GM18507 (cell line): ENCODE measurements around the gene TMF1.

Experiments
- DNase-seq: peaks from one replicate; pipeline ENCODE4 v3.0.0; 2011; ENCODE audit warnings: low read depth; ENCODE audit not compliant: insufficient read length; ENCODE audit errors: extremely low spot score
- FAIRE-seq: peaks from 2 replicates; lab custom pipeline; 2011; peaks lifted over from hg19 to GRCh38; lab: Jason Lieb, UNC

Gene TMF1

DNA sequence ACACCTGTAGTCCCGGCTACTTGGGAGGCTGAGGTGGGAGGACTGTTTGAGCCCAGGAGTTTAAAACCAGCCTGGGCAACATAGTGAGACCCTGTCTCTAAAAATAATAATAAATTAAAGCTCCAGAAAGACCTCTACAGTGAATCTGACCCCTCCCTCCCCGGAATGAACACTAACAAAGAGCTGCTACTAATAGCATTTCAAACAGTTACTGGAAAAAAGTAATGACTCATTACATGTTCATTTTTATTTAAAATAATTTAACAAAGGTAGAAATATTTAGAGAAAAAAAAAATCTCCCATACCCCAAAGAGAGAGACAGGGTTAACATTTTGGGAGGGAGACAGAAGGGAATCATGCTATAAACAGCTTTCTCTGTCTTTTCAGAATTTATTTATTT, 30.2 kb upstream of the TMF1 start:
- no peak for DNase-seq
- no peak for FAIRE-seq

GRCh38 chr3:69081583-69082262, 29.6 kb upstream of the TMF1 start:
- no peak for DNase-seq

DNA sequence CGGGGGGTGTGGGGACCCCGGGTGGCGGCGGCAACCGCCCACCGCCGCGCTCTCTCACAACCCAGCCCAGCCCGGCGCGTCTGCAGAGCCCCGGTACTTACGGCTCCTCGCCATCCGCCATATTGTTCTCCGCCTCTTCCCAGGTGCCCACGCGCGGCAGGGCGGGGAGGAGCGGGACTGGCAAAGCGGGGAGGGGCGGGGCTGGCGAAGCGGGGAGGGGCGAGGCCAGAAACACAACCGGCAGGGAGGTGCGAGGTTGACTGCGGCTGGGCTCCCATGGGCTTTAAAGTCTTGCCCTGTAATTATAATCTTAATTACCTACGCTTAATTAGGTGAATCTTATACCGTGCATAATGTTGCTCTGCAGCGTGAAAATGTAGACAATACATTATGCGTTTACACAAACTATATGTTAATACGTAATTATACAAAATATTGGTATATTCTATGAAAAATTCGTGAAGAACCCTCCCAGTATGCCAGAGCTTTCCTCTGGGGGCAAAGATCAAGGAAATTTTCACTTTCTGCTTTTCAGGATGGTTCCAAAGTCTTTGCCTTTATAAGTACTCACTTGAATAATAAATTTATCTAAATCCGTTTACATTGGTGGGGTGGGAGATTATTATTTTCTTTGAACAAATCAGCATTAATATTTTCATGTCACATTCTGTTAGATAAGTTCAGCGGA, 28.2 kb upstream of the TMF1 start, which contains the start of gene UBA3:
TSS of gene UBA3 (minus strand) at position 133 of the 688 bp plus-strand sequence. CDS start at position 121, 12 bp downstream.
- FAIRE-seq (peak; percentile 89), DNase-seq (peak; percentile 50)

More at GRCh38 chr3:69081583-69082262, 29.6 kb upstream of the TMF1 start:
- peak; percentile 78 for FAIRE-seq

DNA sequence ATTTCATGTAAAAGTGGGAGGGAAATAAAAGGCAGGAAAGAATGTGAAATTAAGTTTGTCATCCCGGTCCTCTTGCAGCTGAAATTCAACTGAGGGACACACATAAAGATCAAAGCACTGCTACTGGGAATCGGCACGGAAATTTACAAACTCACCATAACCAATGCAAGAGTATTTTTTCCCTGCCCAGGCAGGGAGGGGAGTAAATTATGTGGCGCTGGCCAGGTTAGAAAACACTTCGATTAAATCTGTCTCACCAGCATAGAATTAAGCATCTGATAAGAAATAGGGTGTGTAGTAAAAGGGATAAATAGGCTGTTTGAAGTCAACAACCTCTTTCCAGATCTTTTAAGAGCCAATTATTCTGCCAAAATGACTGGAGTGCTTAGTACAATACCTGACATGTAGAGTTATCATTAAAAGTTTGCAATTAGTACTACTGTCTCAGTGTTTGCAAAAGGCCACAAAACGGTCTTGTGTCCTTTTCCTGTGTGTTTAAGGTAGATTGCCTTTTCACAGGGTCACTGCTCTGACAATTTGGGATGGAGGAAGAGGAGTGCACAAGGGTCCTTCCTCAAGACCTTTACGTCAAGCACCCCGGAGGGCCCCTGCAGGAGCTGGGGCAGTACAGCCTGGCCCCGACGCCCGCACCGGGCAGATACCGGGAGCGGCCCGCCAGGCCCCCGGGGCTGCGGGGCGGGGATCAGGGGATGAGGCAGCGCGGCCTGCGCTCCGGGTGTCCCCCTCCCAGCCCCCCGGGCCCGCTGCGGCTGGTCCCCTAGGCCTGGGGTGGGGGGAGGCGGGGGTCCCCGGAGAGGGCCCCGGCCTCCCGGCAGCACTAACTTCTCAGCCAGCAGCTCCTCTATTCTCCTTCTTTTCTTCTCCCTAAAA, 27.4 kb upstream of the TMF1 start:
- FAIRE-seq (peak; percentile 71), DNase-seq (no peak)

GRCh38 chr3:69072928-69073327, 20.8 kb upstream of the TMF1 start:
- FAIRE-seq = peak; percentile 26
- DNase-seq = no peak

DNA sequence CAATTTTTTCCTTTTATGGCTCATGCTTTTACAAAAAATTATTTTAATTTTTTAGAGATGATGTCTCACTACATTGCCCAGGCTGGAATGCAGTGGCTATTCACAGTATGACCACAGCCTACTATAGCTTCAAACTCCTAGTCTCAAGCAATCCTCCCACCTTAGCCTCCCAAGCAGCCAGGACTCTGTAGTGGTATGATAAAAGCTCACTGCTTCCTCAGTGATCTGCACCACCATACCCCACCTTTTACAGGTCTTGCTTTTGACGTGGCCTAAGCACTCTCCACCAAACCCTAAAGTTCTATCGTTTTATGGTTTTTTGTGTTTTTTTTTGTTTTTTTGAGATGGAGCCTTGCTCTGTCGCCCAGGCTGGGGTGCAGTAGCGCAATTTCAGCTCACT, 14.0 kb upstream of the TMF1 start:
- FAIRE-seq (no peak), DNase-seq (no peak)

- FAIRE-seq = no peak
- DNase-seq = no peak
These were observed 13.3 kb upstream of the TMF1 start for GRCh38 chr3:69065318-69065964.

DNA sequence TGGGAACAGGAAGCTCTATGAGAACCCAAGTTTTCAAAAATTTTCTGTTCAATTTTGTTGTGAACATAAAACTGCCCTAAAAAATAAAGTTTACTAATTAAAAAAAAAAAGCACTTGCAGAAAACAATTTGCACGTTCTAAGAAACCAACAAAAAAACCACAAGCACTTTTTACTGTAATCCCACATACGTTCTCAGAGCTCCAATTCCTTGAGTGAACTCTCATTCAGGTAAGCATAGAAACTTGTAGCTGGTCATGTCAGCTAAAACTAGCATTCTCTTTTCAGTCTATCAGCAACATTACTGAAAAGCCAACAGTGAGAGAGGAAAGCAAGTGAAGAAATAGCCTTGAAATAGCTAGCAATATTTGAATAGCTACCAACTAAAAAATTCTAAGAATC, 11.5 kb upstream of the TMF1 start:
- no peak for FAIRE-seq
- no peak for DNase-seq

- FAIRE-seq (no peak), DNase-seq (no peak)
These were observed 7.6 kb upstream of the TMF1 start for GRCh38 chr3:69059688-69060087.

- FAIRE-seq = no peak
- no peak for DNase-seq
These were observed 6.8 kb upstream of the TMF1 start for GRCh38 chr3:69058947-69059224.

DNA sequence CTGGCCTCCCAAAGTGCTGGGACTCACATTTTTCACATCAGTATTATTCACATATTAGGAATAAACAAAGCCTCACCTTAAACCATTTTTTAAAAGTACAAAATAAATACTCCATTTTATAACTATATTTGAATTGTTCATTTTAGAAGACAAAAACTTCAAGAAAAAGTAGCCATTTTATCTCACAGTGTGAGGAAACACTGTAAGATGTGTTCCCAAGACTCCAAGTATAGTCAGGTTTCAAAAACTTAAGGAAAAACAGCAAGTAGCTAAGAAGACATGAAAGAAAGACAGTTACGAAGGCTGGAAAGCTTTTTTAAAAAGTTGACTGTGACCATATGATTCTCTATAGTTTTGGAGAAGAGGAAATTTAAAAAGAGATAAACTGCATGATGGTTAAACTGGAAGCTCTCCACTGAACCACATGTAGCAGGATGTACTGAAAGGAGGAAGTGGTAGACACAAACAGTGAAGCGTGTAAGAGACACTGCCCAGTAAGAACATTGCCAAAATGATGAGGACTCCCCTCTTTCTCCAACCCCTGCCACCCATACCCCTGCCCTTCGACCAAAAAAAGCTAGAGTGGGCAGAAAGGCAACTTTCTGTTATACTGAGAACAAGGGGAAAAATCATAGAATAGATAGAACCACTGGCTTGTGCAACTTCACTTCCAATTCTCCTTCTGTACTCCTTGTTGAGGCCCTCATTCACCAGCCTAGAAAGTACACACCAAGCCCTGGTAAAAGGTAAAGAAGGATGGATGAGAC, 6.2 kb upstream of the TMF1 start:
- DNase-seq (no peak), FAIRE-seq (peak; percentile 84)

DNA sequence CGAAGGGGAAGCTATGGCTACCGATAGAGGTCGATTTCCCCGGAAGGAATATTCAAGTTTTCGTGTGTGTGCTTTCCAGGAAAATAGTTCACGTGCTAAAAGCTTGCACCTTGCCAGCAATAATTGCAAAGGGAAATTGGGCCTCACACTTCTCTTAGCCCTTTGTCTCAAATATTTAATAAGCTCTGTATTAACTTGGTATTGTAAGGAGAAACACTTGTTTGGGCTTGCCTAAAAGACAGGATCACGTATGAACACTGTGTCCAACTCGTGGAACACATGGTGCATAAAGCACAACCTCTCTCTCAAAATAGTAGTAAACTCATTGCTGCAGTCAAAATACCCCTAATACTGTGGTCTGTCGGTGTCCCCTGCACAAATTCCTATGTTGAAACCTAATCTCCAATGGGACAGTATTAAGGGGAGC, 352 bp upstream of the TMF1 start:
- DNase-seq (no peak), FAIRE-seq (no peak)

GRCh38 chr3:69048990-69049389, 3.1 kb downstream of the TMF1 start:
- FAIRE-seq (no peak), DNase-seq (no peak)

DNA sequence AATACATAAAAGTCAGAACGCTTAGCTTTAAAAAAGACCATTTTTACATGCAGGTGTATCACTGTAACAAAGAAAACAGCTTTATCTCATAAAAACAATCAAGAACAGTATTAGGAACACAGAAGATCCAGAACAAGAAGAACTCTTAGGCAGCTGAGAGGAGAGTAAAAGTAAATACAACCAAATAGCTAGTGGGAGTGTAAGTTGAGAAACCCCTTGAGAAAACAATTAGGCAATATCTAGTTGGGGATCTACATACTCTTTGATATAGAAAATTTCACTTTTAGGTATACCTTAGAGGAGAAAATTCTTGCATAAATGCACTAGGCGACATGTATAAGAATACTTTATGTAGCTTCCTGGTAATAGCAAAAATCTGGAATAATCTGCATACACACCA, 7.5 kb downstream of the TMF1 start:
- no peak for FAIRE-seq
- no peak for DNase-seq

DNA sequence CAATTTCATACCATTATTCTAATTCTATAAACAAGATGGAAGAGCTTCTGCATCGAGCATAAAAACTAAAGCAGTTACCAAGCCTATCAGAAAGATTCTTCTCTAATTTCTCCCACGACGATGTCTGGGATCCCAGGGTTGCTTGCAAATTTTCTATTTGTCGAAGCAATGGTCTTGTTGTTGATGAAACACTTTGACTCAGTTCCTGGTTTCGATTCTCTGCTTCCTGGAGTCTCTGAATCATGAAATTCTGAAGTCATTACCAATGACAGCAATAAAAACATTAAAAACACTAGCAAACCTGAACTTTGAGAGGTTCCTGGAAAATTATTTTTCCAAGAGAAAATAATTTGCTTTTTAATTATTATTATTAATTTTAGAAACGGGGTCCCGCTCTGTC, 18.7 kb downstream of the TMF1 start:
- DNase-seq = no peak
- FAIRE-seq = no peak

- no peak for DNase-seq
- no peak for FAIRE-seq
These were observed 19.4 kb downstream of the TMF1 start for GRCh38 chr3:69032737-69033136.

DNA sequence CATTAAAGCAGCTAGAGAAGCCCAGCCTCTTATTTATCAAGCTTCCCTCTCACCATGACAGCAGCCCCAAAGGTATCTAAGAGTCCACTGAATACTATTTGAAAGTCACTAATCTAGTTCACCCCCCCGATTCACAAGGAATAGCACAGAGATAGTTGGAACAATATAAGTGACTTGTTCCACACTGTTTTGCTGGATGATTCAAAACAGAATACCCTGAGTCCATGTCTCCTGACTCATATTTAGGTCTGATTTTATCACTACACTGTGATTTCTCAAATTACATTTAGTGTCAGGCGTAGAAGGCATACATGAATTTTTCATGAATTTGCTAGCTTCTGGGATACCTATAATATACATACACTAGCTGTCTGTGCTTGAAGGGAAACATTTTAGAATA, 20.0 kb downstream of the TMF1 start:
- no peak for FAIRE-seq

DNA sequence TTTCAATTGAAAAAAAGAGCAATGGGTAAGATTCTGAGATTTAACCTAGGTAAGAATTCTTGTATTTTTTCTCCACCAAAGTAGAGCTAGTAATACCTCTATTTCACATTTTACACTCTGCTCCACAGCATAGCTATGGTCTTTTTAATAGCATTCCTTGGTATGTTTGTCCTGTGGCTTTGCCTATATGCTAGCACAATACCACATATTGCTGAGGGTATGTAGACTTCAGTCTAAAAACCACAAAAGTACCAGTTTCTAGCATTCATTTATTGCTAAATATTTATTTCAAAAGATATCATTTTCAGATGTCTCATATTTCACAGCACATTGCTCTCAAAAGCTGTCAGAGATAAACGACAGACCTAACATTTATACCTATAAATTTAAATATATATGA, 20.5 kb downstream of the TMF1 start:
- DNase-seq (no peak), FAIRE-seq (no peak)

More for the DNA sequence above, 20.0 kb downstream of the TMF1 start:
- DNase-seq = no peak

- no peak for FAIRE-seq
- DNase-seq = no peak
These were observed 31.3 kb downstream of the TMF1 start for GRCh38 chr3:69020857-69021256.
